GM21381 (cell line): Measurements from ENCODE around the gene EED.
"Not testable (repeated sequence)": the region's sequence is repeated elsewhere in the genome, so short reads cannot be mapped to it uniquely, and the experiment has no call there.

Experiments used
- ATAC-seq: cut with Tn5 transposase; IDR thresholded peaks from one replicate; pipeline ENCODE4 v1.9.1; 2021; ENCODE audit warnings: mild to moderate bottlenecking, moderate library complexity; ENCODE audit not compliant: unreplicated experiment

EED gene

GRCh38 chr11:86289508-86290280, 45.1 kb downstream of the EED start:
- not testable (repeated sequence) for ATAC-seq

DNA sequence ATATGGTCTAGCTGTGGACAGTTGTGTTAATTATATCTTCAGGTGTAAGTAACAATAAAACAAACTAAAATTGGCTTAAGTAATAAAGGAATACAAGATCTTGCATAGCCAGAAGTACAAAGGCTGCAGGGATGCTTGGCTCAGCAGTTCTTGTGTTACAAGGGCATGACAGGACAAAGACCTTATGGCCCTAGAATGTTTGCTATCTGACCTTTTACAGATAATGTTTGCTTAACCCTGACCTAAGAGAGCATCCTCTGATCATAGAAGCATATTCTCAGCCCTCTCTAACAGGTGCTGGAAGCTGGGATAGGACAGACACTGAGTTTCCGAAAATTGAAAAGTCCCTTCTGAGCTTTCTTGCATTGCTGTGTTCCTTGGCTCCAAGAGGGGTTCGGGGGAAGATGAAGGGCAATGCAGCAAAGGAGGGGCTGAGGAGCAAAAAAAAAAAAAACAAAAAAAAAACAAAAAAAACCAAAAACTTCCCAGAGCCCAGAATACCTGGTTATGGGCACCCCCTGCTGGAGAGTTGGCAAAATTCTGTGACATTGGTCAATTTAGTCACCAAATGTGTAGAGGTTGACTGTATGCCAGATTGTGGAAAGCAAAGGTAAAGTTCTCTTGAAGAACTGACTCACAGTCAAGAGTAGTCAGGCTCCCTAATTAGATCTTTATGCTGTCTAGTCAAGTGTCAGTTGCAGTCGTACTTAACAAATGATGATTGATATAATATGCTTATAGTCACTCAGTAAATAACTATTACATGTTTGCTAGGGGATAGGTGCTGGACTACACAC, 47.1 kb downstream of the EED start:
- ATAC-seq: no peak

DNA sequence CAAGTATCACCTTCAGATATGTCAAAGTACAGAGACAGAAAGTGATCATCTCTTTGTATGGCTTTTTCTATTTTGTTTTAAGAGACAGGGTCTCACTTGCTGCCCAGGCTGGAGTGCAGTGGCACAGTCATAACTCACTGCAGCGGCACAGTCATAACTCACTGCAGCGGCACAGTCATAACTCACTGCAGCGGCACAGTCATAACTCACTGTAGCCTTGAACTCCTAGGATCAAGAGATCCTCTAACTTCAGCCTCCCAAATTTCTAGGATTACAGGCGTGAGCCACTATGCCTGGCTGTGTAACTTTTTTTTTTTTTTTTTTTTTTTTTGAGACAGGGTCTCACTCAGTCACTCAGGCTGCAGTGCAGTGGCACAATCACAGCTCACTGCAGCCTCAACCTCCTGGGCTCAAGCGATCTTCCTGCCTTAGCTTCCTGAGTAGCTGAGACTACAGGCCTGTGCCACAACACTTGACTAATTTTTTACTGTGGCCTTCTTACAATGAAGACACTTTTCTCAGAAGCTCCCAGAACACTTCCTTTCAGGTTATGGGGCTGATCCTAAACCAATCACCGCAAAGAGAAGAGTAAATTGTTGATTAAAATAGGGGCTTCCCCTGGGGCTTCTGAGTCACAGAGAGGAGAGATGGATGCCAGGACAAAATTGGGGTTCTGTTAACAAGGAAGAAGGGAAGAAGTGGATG, 48.5 kb downstream of the EED start:
- peak; percentile 73 for ATAC-seq

DNA sequence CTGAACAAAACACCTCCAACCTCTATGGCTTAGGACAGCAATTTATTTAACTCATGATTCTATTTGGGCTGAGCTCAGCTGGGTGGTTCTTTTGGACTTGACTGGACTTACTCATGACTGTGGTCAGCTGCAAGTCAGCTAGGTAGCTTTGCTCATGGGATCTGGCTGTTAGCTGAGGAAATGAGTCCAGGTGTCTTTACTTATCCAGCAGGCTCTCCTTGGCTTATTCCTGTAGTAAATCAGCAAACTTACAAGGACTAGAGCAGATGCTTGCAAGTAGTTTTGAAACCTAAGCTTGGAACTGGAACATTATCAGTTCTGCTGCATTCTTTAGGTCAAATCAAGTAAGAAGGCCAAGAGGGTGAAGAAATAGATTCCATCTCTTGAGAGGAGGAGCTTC, 49.5 kb downstream of the EED start:
- no peak for ATAC-seq

GRCh38 chr11:86301742-86302091, 57.2 kb downstream of the EED start:
- no peak for ATAC-seq

DNA sequence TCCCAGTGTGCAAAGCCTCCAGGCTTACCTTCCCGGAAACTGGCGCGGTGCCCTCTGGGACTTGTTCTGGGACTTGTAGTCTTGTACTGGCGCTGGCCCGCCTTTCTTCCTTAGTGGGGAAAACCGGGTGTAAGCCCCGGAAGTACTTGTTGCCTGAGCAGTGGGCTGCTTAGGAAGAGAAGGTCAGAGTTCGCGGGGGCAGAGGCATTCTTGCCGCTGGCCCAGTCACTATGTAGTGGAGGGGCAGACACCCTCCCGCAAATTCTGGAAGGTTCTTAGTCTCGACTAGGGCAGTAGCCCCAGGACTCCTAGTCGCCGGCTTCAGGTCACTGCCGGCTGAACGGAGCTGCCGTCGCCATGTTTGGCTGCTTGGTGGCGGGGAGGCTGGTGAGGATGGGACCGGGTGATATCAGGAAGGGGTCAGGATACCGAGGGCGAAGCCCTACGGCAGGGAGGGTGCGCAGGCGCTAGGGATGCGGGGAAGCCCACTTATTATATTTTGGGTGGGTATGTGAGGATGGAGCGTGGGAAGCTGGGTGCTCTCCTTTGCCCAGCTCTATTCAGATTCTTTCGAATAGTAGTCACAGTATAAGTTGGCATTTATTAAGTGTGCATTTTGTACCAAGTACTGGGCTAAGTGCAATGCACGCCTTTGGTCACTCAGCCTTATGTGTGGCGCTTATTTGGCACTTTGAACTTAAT, 57.7 kb downstream of the EED start, which contains the start of gene HIKESHI:
Gene HIKESHI (plus strand): TSS at position 149 of the 702 bp plus-strand sequence. CDS start 209 bp downstream, at position 358.
- peak; percentile 99 for ATAC-seq

DNA sequence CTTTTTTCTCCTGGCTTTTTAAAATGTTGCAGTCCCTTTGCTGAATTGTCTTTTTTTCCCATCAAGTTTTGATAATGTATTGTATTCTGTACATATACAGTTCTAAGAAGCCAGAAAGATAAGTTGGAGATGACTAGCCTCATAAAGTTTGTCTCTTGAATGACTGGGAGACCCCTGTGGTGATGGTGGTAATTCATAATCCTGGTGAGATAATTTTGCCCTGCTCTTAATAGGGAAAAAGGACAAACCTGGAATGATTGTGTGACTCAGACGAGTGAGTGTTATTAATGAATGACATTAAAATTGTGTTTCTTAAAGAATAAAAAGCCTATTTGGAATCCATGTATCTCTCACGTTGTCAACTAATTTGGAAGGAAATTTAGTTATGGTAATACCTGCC, 58.7 kb downstream of the EED start:
- ATAC-seq: no peak

- not testable (repeated sequence) for ATAC-seq
Observed at GRCh38 chr11:86308710-86309109, 64.2 kb downstream of the EED start.

DNA sequence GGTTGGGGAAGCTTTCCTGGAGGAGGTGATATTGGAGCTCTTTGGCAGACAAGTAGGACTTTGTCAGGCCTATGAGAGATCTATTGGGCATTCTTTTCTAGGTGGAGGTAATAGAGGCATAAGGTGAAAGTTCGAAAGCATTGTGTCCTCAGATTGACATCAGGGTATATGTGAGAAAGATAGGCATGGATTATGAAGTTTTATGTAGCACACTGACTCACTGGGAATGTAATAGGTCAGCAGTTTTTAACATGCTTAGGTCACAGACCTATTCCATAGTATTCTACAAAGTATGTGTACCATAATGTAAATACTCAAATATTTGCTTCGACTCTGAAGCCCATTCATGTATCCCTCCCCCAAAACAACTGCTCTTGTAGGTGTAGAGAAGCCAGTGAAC, 69.2 kb downstream of the EED start:
- ATAC-seq: no peak

DNA sequence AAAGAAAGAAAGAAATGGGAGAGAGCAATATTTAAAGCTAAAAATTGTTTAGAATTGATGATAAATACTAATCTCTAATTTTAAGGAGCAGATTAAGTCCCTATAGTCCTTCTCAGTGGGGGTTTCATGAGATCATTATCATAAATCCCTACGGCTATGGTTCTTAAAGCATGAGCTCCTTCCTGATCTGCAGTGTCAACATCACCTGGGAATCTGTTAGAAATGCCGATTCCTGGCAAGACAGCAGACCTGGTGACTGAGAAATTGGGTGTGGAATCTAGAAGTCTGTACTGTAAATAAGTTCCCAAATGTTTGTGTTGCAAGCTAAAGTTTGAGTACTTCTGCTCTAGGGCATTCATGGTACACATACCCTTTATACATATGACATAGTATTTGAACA, 70.1 kb downstream of the EED start:
- no peak for ATAC-seq
